Measurements from ENCODE around the gene LRMDA. TPM values are rescaled to one million over a fixed set of nuclear protein-coding genes. Genes with fewer than 3 reads are reported as not detected.

LRMDA gene
- total and polyA plus RNA-seq, 2 donors (not counting 1 experiment from before 2014, with no cell fraction given): 0.12 TPM; not detected in 1

- H4K20me1 ChIP-seq (ENCODE audit: control insufficient read depth, insufficient read depth, low read length, poor library complexity, severe bottlenecking): no peaks in the 10 kb centered on the region
- H3K27me3 Mint-ChIP-seq: peaks cover 3% of the 10 kb centered on the region
- no peak overlapping the region for H3K27ac ChIP-seq (ENCODE audit: low read length in 2 of 2)
- intact Hi-C loops (cut with micrococcal nuclease): no loop called here
- H2AFZ ChIP-seq (ENCODE audit: insufficient read depth, low read depth, low read length, poor library complexity, severe bottlenecking): no peak overlapping the region
- TF ChIP-seq EZH2 (IDR thresholded peaks at IDR 0.05; ENCODE audit: borderline replicate concordance, insufficient read depth, low read depth, low read length, poor library complexity, severe bottlenecking): no peak
- TF ChIP-seq CTCF (IDR thresholded peaks at IDR 0.05): no peak
- H3K4me3 ChIP-seq (ENCODE audit: control extremely low read depth in 1 of 5, extremely low read depth in 1 of 5, insufficient read depth in 1 of 5, low read depth in 2 of 5, low read length in 4 of 5): no peak overlapping the region
- ATAC-seq (ENCODE audit: low read depth) (no peak), DNase-seq (no peak)
- H3K9me3 Mint-ChIP-seq (ENCODE audit: insufficient read depth): no peaks in the 10 kb centered on the region
- ChIA-PET CTCF (no interaction called here), POLR2A (no interaction called here)
- H3K27ac Mint-ChIP-seq: no peak overlapping the region
- no peaks in the 10 kb centered on the region for H3K4me1 ChIP-seq (ENCODE audit: control insufficient read depth in 2 of 2, insufficient read depth in 2 of 2, low read length in 2 of 2)
- no peak overlapping the region for H3K4me3 Mint-ChIP-seq
- no peaks in the 10 kb centered on the region for H3K79me2 ChIP-seq (ENCODE audit: control insufficient read depth, insufficient read depth, low read length)
- H3K9me3 ChIP-seq (ENCODE audit: control extremely low read depth in 1 of 3, control insufficient read depth in 2 of 3, insufficient read depth in 1 of 3, low read length in 2 of 3): no peaks in the 10 kb centered on the region
- no peaks in the 10 kb centered on the region for H3K36me3 ChIP-seq (replicated peaks in 1 of 2; ENCODE audit: control extremely low read depth in 1 of 2, control insufficient read depth in 1 of 2, extremely low read depth in 1 of 2, insufficient read depth in 2 of 2, low read length in 1 of 2)
- H3K4me1 Mint-ChIP-seq: no peaks in the 10 kb centered on the region
- H3K9ac ChIP-seq (ENCODE audit: low read length): no peak overlapping the region
- no peaks in the 10 kb centered on the region for H3K27me3 ChIP-seq (replicated peaks in 1 of 4; ENCODE audit: control extremely low read depth in 1 of 4, control insufficient read depth in 3 of 4, insufficient read depth in 4 of 4, low read length in 3 of 4)
- H3K4me2 ChIP-seq (replicated peaks; ENCODE audit: low read depth, low read length, poor library complexity, severe bottlenecking): no peak overlapping the region
- 96% methylated on average over 11 of the region's 17 CpGs for WGBS (ENCODE audit: insufficient coverage)
Measured at GRCh38 chr10:76553263-76554032, 1122.0 kb downstream of the LRMDA start.

GRCh38 chr10:76554033-76554408, 1122.6 kb downstream of the LRMDA start:
- H3K27ac ChIP-seq (ENCODE audit: low read length in 2 of 2): no peak overlapping the region
- POLR2A ChIA-PET: no interaction called here
- H3K9ac ChIP-seq (ENCODE audit: low read length): no peak overlapping the region
- H3K79me2 ChIP-seq (ENCODE audit: control insufficient read depth, insufficient read depth, low read length): no peaks in the 10 kb centered on the region
- H2AFZ ChIP-seq (ENCODE audit: insufficient read depth, low read depth, low read length, poor library complexity, severe bottlenecking): no peak overlapping the region
- no peak for DNase-seq
- TF ChIP-seq CTCF (IDR thresholded peaks at IDR 0.05) (no peak), EZH2 (IDR thresholded peaks at IDR 0.05; ENCODE audit: borderline replicate concordance, insufficient read depth, low read depth, low read length, poor library complexity, severe bottlenecking) (no peak)
- WGBS (ENCODE audit: insufficient coverage): 91% methylated on average over 7 of the region's 7 CpGs
- H3K27me3 Mint-ChIP-seq: peaks cover 3% of the 10 kb centered on the region
- no peaks in the 10 kb centered on the region for H3K9me3 ChIP-seq (ENCODE audit: control extremely low read depth in 1 of 3, control insufficient read depth in 2 of 3, insufficient read depth in 1 of 3, low read length in 2 of 3)
- ATAC-seq (ENCODE audit: low read depth): no peak
- intact Hi-C loops (cut with micrococcal nuclease): no loop called here
- no peak overlapping the region for H3K4me3 Mint-ChIP-seq
- no peaks in the 10 kb centered on the region for H3K27me3 ChIP-seq (replicated peaks in 1 of 4; ENCODE audit: control extremely low read depth in 1 of 4, control insufficient read depth in 3 of 4, insufficient read depth in 4 of 4, low read length in 3 of 4)
- no peak overlapping the region for H3K27ac Mint-ChIP-seq
- H3K4me2 ChIP-seq (replicated peaks; ENCODE audit: low read depth, low read length, poor library complexity, severe bottlenecking): no peak overlapping the region
- CTCF ChIA-PET: no interaction called here
- H3K4me1 ChIP-seq (ENCODE audit: control insufficient read depth in 2 of 2, insufficient read depth in 2 of 2, low read length in 2 of 2): no peaks in the 10 kb centered on the region
- no peaks in the 10 kb centered on the region for H3K36me3 ChIP-seq (replicated peaks in 1 of 2; ENCODE audit: control extremely low read depth in 1 of 2, control insufficient read depth in 1 of 2, extremely low read depth in 1 of 2, insufficient read depth in 2 of 2, low read length in 1 of 2)
- H3K4me1 Mint-ChIP-seq: no peaks in the 10 kb centered on the region
- no peak overlapping the region for H3K4me3 ChIP-seq (ENCODE audit: control extremely low read depth in 1 of 5, extremely low read depth in 1 of 5, insufficient read depth in 1 of 5, low read depth in 2 of 5, low read length in 4 of 5)
- no peaks in the 10 kb centered on the region for H4K20me1 ChIP-seq (ENCODE audit: control insufficient read depth, insufficient read depth, low read length, poor library complexity, severe bottlenecking)
- H3K9me3 Mint-ChIP-seq (ENCODE audit: insufficient read depth): no peaks in the 10 kb centered on the region
